Glomerular endothelial cell (primary cell): ENCODE data around the gene RRP1. TPM values are rescaled to one million over a fixed set of nuclear protein-coding genes. Genes with fewer than 3 reads are reported as not detected.

ENCODE experiments used
- total RNA-seq: library from RNA; depleted of rRNA; stranded (reverse); fragments of >200 nt; gene quantifications from 2 replicates; pipeline ENCODE4 v1.2.3, GENCODE V29; 2015

The RRP1 gene
- total RNA-seq, 1 donor from 2014 or later: 27.4 TPM

Other genes starting within 250 kb of the RRP1 start
- 0.24 and 1.7 TPM in 2 replicates for gene HSF2BP, start 130.1 kb upstream of the RRP1 start, total RNA-seq
- 30.9 and 41.0 TPM in 2 replicates for gene RRP1B, start 130.0 kb upstream of the RRP1 start, total RNA-seq
- gene PDXK, start 70.4 kb upstream of the RRP1 start, total RNA-seq: 49.4 and 59.5 TPM in 2 replicates
- 33.0 and 55.5 TPM in 2 replicates for gene CSTB, start 13.3 kb upstream of the RRP1 start, total RNA-seq
- gene AGPAT3, start 75.6 kb downstream of the RRP1 start, total RNA-seq: 47.4 and 60.0 TPM in 2 replicates
- gene TRAPPC10, start 222.7 kb downstream of the RRP1 start, total RNA-seq: 16.5 and 29.1 TPM in 2 replicates